SK-N-SH (cell line): Measurements from ENCODE around the gene LCMT1.

ENCODE experiments used
- POLR2AphosphoS5 ChIP-seq: IDR thresholded peaks from 2 replicates; pipeline ENCODE4 v1.6.1; 2012; ENCODE audit warnings: low read depth, low read length
- SIN3A ChIP-seq: IDR thresholded peaks from 2 replicates; pipeline ENCODE4 v1.6.1; 2012; ENCODE audit warnings: low read depth, mild to moderate bottlenecking, low read length, moderate library complexity, borderline replicate concordance
- SMC3 ChIP-seq: IDR thresholded peaks from 2 replicates; pipeline ENCODE4 v1.6.1; 2012; ENCODE audit warnings: low read depth, low read length, improper control_type of control experiment
- TAF1 ChIP-seq: IDR thresholded peaks from 2 replicates; pipeline ENCODE4 v1.6.1; 2012; ENCODE audit warnings: low read depth, mild to moderate bottlenecking, low read length, moderate library complexity, borderline replicate concordance
- TF ChIP-seq, protein P1 (sequence below): IDR thresholded peaks from 2 replicates; pipeline ENCODE4 v1.6.1; 2012; ENCODE audit warnings: mild to moderate bottlenecking, low read depth, low read length, moderate library complexity
- TF ChIP-seq, protein P2 (sequence below): fragments of 200-600 bp; sonication (generic); IDR thresholded peaks from 2 replicates; pipeline ENCODE4 v1.6.1; 2017; ENCODE audit warnings: antibody characterized with exemption, mild to moderate bottlenecking, moderate library complexity
- TF ChIP-seq, protein P3 (sequence below): fragments of 150-350 bp; IDR thresholded peaks from 2 replicates; pipeline ENCODE4 v1.6.1; 2017; ENCODE audit warnings: antibody characterized with exemption, low read length, low read depth, borderline replicate concordance

DNA sequence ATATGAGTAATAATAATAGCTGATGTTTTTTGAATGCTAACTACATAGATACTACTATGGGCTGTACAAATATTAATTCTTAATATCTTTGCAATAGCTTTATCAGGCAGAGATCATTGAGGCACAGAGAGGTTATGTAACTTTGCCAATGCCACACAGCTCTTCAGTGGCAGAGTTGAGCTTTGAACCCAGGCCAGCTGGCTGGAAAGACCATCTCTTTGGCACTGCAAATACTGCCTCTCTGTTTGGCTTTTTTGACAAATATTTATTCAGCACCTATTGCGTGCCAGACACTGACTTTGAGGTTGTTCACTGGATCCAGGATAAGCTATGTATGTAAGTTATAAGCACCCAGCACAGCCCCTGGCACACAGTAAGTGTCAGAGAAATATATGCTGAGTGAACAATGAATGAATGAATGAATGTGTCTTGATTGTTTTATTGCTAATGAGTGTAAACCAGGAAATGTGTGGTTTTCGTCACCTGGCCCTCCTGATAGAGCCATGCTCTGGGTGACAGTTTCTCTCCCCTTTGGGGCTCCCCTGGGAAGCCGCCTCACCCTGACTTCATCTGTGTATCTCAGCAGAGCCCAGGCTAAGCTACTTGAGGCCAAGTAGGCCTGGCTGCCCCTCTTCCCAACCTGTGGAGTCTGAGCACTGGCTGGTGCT, 107.7 kb downstream of the LCMT1 start:
- TF ChIP-seq, protein P1, sequence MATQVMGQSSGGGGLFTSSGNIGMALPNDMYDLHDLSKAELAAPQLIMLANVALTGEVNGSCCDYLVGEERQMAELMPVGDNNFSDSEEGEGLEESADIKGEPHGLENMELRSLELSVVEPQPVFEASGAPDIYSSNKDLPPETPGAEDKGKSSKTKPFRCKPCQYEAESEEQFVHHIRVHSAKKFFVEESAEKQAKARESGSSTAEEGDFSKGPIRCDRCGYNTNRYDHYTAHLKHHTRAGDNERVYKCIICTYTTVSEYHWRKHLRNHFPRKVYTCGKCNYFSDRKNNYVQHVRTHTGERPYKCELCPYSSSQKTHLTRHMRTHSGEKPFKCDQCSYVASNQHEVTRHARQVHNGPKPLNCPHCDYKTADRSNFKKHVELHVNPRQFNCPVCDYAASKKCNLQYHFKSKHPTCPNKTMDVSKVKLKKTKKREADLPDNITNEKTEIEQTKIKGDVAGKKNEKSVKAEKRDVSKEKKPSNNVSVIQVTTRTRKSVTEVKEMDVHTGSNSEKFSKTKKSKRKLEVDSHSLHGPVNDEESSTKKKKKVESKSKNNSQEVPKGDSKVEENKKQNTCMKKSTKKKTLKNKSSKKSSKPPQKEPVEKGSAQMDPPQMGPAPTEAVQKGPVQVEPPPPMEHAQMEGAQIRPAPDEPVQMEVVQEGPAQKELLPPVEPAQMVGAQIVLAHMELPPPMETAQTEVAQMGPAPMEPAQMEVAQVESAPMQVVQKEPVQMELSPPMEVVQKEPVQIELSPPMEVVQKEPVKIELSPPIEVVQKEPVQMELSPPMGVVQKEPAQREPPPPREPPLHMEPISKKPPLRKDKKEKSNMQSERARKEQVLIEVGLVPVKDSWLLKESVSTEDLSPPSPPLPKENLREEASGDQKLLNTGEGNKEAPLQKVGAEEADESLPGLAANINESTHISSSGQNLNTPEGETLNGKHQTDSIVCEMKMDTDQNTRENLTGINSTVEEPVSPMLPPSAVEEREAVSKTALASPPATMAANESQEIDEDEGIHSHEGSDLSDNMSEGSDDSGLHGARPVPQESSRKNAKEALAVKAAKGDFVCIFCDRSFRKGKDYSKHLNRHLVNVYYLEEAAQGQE = no peak
- TF ChIP-seq, protein P2, sequence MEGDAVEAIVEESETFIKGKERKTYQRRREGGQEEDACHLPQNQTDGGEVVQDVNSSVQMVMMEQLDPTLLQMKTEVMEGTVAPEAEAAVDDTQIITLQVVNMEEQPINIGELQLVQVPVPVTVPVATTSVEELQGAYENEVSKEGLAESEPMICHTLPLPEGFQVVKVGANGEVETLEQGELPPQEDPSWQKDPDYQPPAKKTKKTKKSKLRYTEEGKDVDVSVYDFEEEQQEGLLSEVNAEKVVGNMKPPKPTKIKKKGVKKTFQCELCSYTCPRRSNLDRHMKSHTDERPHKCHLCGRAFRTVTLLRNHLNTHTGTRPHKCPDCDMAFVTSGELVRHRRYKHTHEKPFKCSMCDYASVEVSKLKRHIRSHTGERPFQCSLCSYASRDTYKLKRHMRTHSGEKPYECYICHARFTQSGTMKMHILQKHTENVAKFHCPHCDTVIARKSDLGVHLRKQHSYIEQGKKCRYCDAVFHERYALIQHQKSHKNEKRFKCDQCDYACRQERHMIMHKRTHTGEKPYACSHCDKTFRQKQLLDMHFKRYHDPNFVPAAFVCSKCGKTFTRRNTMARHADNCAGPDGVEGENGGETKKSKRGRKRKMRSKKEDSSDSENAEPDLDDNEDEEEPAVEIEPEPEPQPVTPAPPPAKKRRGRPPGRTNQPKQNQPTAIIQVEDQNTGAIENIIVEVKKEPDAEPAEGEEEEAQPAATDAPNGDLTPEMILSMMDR = no peak
- TF ChIP-seq SIN3A (no peak), TAF1 (no peak), SMC3 (no peak), POLR2AphosphoS5 (no peak)
- TF ChIP-seq, protein P3, sequence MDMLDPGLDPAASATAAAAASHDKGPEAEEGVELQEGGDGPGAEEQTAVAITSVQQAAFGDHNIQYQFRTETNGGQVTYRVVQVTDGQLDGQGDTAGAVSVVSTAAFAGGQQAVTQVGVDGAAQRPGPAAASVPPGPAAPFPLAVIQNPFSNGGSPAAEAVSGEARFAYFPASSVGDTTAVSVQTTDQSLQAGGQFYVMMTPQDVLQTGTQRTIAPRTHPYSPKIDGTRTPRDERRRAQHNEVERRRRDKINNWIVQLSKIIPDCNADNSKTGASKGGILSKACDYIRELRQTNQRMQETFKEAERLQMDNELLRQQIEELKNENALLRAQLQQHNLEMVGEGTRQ = no peak
